ENCODE measurements around the gene RUFY3. TPM values are rescaled to one million over a fixed set of nuclear protein-coding genes. Genes with fewer than 3 reads are reported as not detected.
A peak's percentile ranks its signal among the peaks of the same experiment; 100 is the strongest.

Gene RUFY3
- polyA plus RNA-seq, 3 donors = 11.1 to 37.3 (median 12.5) TPM

- DNase-seq = no peak
Measured at GRCh38 chr4:70816894-70817293, 95.1 kb downstream of the RUFY3 start.

DNA sequence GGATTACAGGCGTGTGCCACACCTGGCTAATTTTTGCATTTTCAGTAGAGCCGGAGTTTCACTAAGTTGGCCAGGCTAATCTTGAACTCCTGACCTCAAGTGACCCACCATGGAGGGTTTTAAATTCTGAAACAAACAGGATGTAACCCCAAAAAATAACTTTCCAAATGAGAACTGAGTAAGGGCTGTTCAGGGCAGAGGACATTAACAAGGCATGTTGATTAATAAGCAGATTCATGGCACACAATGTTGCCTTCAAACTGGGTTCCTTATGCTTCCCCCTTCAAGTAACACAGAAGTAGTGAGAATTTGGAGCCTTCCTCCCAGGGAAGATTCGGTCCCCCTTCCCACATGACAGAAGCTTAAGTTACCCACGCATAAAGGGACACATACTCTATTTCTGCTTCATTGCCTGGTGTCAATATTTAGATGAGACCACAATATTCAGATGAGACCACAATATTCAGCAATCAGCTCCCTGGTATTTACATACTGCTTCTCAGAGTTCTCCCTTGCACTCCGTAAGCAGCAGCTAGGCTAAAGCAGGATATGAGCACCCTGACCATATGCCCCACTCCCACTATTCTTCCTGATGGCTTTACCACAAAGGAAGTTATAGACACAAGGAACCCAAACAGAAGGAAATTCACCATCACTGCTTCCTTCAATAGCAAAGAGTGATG lies 96.5 kb downstream of the RUFY3 start:
- no peak overlapping the region for H2AFZ ChIP-seq (ENCODE audit: insufficient read depth, low read depth, low read length, poor library complexity, severe bottlenecking)
- Mint-ChIP-seq H3K27ac (peak overlapping the region in 1 of 7 donors; percentile 50), H3K9me3 (peaks cover 0 to 1% (median 0%) of the 10 kb centered on the region in 7 donors), H3K4me3 (no peak overlapping the region), H3K4me1 (peaks cover 16% of the 10 kb centered on the region), H3K36me3 (peaks cover 41 to 56% of the 10 kb centered on the region in 2 donors), H3K27me3 (ENCODE audit: low read depth in 3 of 3) (no peaks in the 10 kb centered on the region)
- peaks cover 39 to 45% of the 10 kb centered on the region in 2 donors for H3K36me3 ChIP-seq (replicated peaks in 1 of 2; ENCODE audit: control insufficient read depth in 1 of 2, insufficient read depth in 2 of 2, low read length in 2 of 2)
- intact Hi-C loops (cut with micrococcal nuclease) = no loop called here
- H3K79me2 ChIP-seq (ENCODE audit: insufficient read depth, low read length) = no peaks in the 10 kb centered on the region
- DNase-seq = no peak
- WGBS (ENCODE audit: insufficient coverage) = 33% methylated on average over 3 of the region's 5 CpGs
- no peak overlapping the region for H3K4me2 ChIP-seq (replicated peaks; ENCODE audit: extremely low read depth, low read length, poor library complexity, severe bottlenecking)
- TF ChIP-seq CTCF (IDR thresholded peaks at IDR 0.05) = no peak
- H3K9ac ChIP-seq (ENCODE audit: insufficient read depth, low read length, poor library complexity, severe bottlenecking) = no peak overlapping the region
- H3K9me3 ChIP-seq (replicated peaks in 1 of 2; ENCODE audit: control insufficient read depth in 1 of 2, insufficient read depth in 1 of 2, low read length in 2 of 2) = no peaks in the 10 kb centered on the region
- H3K27me3 ChIP-seq (ENCODE audit: control insufficient read depth in 2 of 2, insufficient read depth in 2 of 2, low read length in 2 of 2) = no peaks in the 10 kb centered on the region
- peak overlapping the region in 1 of 2 donors; percentile 34 for H3K27ac ChIP-seq (ENCODE audit: low read depth in 1 of 2, low read length in 2 of 2)
- H4K20me1 ChIP-seq (ENCODE audit: insufficient read depth, low read length) = peaks cover 5% of the 10 kb centered on the region
- no peak overlapping the region for H3K4me3 ChIP-seq (replicated peaks in 1 of 3; ENCODE audit: low read depth in 2 of 3, low read length in 3 of 3)
- H3K4me1 ChIP-seq (ENCODE audit: control insufficient read depth in 1 of 2, insufficient read depth in 2 of 2, low read length in 2 of 2) = peaks cover 0 to 5% of the 10 kb centered on the region in 2 donors

More at GRCh38 chr4:70816894-70817293, 95.1 kb downstream of the RUFY3 start:
- H3K36me3 Mint-ChIP-seq = peaks cover 29 to 42% of the 10 kb centered on the region in 2 donors
- H3K4me1 Mint-ChIP-seq = peaks cover 16% of the 10 kb centered on the region
- peaks cover 0 to 1% (median 0%) of the 10 kb centered on the region in 7 donors for H3K9me3 Mint-ChIP-seq
- Histone ChIP-seq H2AFZ (ENCODE audit: insufficient read depth, low read depth, low read length, poor library complexity, severe bottlenecking) (no peak overlapping the region), H3K9me3 (replicated peaks in 1 of 2; ENCODE audit: control insufficient read depth in 1 of 2, insufficient read depth in 1 of 2, low read length in 2 of 2) (no peaks in the 10 kb centered on the region), H3K79me2 (ENCODE audit: insufficient read depth, low read length) (no peaks in the 10 kb centered on the region), H3K4me1 (ENCODE audit: control insufficient read depth in 1 of 2, insufficient read depth in 2 of 2, low read length in 2 of 2) (peaks cover 0 to 5% of the 10 kb centered on the region in 2 donors), H3K4me3 (replicated peaks in 1 of 3; ENCODE audit: low read depth in 2 of 3, low read length in 3 of 3) (no peak overlapping the region), H3K27me3 (ENCODE audit: control insufficient read depth in 2 of 2, insufficient read depth in 2 of 2, low read length in 2 of 2) (no peaks in the 10 kb centered on the region), H4K20me1 (ENCODE audit: insufficient read depth, low read length) (peaks cover 5% of the 10 kb centered on the region), H3K9ac (ENCODE audit: insufficient read depth, low read length, poor library complexity, severe bottlenecking) (no peak overlapping the region), H3K36me3 (replicated peaks in 1 of 2; ENCODE audit: control insufficient read depth in 1 of 2, insufficient read depth in 2 of 2, low read length in 2 of 2) (peaks cover 28 to 35% of the 10 kb centered on the region in 2 donors), H3K27ac (ENCODE audit: low read depth in 1 of 2, low read length in 2 of 2) (no peak overlapping the region), H3K4me2 (replicated peaks; ENCODE audit: extremely low read depth, low read length, poor library complexity, severe bottlenecking) (no peak overlapping the region)
- H3K27ac Mint-ChIP-seq = peak overlapping the region in 1 of 7 donors; percentile 20
- H3K4me3 Mint-ChIP-seq = no peak overlapping the region
- WGBS (ENCODE audit: insufficient coverage) = no CpG with 5 or more reads among the region's 2 CpGs
- TF ChIP-seq CTCF (IDR thresholded peaks at IDR 0.05) = no peak
- no peaks in the 10 kb centered on the region for H3K27me3 Mint-ChIP-seq (ENCODE audit: low read depth in 3 of 3)
- intact Hi-C loops (cut with micrococcal nuclease) = no loop called here

All from CD14-positive monocyte (primary cell).